Adrenal gland (tissue), 5 donors: ENCODE data around the gene EMC6.

Experiments used
- POLR2A ChIP-seq, 2 donors: fragments of 450-650 bp; IDR thresholded peaks; one replicate each; pipeline ENCODE4 v1.6.1; 2017; ENCODE audit warnings: antibody characterized with exemption in 2 of 2, mild to moderate bottlenecking in 2 of 2, moderate library complexity in 1 of 2
- TF ChIP-seq, protein P1 (sequence below), 6 experiments: fragments of 450-650 bp in 4 of 6; fragments of 200-600 bp in 2 of 6; sonication (generic) in 1 of 6; IDR thresholded peaks; 1 replicate in 5 of 6; 2 replicates in 1 of 6; pipeline versions ENCODE4 v1.5.1 to v1.8.0; 2016 to 2021; ENCODE audit warnings: antibody characterized with exemption in 6 of 6, mild to moderate bottlenecking in 2 of 6, moderate library complexity in 1 of 6
- donor health status: DM: no; HTN: no; CAD: no.

DNA sequence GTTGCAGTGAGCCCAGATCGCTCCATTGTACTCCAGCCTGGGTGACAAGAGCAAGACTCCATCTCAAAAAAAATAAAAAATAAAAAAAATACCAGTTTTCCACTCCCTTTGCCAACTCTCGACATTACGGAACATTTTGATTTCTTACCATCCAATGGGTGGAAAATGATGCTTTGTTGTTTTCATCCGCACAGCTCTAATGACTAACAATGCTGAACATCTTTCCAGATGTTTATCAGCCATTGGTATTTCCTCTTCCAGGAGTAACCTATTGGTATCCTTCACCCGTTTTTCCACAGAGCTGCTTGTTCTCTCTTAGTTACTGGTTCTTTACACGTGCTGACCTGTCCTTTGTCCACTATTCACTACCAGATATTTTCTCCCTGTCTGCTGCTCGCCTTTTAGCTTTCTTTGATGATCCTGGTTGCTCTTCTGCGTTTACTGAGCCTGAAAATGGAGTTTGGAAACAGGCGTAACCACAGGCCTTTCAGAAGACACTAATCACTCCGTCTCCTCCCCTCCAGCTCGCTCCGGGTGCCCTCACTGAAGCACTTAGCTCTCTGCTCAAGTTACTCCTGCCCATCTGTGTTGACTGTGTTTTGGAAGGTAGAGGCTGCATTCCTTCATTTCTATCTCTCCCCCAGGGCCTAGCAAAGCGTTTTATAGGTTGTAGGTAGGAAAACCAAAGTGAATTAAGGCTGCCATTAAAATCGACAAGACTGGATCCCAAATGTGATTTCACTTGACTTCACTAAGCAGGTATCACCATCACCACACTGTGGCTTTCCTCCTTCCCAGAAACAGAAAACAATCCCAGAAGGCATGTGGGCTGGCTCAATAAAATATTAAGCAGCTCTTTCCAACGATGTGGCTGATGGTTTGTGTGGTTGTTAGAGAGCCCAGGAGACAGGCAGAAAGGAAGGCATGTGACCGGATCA lies 41.5 kb upstream of the EMC6 start:
- TF ChIP-seq, protein P1, sequence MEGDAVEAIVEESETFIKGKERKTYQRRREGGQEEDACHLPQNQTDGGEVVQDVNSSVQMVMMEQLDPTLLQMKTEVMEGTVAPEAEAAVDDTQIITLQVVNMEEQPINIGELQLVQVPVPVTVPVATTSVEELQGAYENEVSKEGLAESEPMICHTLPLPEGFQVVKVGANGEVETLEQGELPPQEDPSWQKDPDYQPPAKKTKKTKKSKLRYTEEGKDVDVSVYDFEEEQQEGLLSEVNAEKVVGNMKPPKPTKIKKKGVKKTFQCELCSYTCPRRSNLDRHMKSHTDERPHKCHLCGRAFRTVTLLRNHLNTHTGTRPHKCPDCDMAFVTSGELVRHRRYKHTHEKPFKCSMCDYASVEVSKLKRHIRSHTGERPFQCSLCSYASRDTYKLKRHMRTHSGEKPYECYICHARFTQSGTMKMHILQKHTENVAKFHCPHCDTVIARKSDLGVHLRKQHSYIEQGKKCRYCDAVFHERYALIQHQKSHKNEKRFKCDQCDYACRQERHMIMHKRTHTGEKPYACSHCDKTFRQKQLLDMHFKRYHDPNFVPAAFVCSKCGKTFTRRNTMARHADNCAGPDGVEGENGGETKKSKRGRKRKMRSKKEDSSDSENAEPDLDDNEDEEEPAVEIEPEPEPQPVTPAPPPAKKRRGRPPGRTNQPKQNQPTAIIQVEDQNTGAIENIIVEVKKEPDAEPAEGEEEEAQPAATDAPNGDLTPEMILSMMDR (IDR thresholded peaks at IDR 0.05): no peak
- TF ChIP-seq POLR2A (IDR thresholded peaks at IDR 0.05): no peak
